WTC11 (cell line): Measurements from ENCODE around the gene PLD1.

ENCODE experiments used
- NR2C2 ChIP-seq: sonication (generic); formaldehyde crosslinking; IDR thresholded peaks from 2 replicates; pipeline ENCODE4 v1.8.0; 2022; ENCODE audit warnings: mild to moderate bottlenecking, missing genetic modification reagents
- TF ChIP-seq, protein P1 (sequence below): fragments of 200-600 bp; IDR thresholded peaks from 2 replicates; pipeline ENCODE4 v1.8.0; 2022; ENCODE audit warnings: antibody characterized with exemption
- TF ChIP-seq, protein P2 (sequence below): fragments of 250-450 bp; sonication (Bioruptor Pico); IDR thresholded peaks from 2 replicates; pipeline ENCODE4 v2.1.2; 2022; ENCODE audit warnings: mild to moderate bottlenecking, moderate library complexity
- TF ChIP-seq, protein P3 (sequence below): fragments of 250-450 bp; sonication (Bioruptor Pico); IDR thresholded peaks from 2 replicates; pipeline ENCODE4 v1.9.0; 2021; ENCODE audit warnings: mild to moderate bottlenecking

DNA sequence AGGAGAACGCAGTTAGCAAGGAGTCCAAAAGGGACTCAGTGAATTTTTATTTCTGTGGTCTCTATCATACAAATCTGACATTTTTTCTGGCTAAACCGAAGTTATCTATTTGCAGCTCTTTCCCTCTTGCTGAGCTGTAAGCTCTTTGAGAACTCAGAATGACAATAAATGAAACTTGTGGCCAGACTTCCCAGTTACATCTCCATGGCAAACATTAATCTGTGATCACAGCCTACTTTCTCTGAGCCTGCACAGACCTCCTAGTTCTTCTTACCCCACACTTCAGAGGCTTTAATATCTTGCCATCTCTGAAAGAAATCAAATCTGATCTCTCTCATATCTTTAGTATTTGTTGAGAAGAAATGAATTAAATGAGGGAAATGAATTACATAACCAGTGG, 58.0 kb downstream of the PLD1 start:
- TF ChIP-seq, protein P1, sequence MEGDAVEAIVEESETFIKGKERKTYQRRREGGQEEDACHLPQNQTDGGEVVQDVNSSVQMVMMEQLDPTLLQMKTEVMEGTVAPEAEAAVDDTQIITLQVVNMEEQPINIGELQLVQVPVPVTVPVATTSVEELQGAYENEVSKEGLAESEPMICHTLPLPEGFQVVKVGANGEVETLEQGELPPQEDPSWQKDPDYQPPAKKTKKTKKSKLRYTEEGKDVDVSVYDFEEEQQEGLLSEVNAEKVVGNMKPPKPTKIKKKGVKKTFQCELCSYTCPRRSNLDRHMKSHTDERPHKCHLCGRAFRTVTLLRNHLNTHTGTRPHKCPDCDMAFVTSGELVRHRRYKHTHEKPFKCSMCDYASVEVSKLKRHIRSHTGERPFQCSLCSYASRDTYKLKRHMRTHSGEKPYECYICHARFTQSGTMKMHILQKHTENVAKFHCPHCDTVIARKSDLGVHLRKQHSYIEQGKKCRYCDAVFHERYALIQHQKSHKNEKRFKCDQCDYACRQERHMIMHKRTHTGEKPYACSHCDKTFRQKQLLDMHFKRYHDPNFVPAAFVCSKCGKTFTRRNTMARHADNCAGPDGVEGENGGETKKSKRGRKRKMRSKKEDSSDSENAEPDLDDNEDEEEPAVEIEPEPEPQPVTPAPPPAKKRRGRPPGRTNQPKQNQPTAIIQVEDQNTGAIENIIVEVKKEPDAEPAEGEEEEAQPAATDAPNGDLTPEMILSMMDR = no peak
- TF ChIP-seq, protein P2, sequence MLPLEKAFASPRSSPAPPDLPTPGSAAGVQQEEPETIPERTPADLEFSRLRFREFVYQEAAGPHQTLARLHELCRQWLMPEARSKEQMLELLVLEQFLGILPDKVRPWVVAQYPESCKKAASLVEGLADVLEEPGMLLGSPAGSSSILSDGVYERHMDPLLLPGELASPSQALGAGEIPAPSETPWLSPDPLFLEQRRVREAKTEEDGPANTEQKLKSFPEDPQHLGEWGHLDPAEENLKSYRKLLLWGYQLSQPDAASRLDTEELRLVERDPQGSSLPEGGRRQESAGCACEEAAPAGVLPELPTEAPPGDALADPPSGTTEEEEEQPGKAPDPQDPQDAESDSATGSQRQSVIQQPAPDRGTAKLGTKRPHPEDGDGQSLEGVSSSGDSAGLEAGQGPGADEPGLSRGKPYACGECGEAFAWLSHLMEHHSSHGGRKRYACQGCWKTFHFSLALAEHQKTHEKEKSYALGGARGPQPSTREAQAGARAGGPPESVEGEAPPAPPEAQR = no peak
- no peak for TF ChIP-seq NR2C2
- TF ChIP-seq, protein P3, sequence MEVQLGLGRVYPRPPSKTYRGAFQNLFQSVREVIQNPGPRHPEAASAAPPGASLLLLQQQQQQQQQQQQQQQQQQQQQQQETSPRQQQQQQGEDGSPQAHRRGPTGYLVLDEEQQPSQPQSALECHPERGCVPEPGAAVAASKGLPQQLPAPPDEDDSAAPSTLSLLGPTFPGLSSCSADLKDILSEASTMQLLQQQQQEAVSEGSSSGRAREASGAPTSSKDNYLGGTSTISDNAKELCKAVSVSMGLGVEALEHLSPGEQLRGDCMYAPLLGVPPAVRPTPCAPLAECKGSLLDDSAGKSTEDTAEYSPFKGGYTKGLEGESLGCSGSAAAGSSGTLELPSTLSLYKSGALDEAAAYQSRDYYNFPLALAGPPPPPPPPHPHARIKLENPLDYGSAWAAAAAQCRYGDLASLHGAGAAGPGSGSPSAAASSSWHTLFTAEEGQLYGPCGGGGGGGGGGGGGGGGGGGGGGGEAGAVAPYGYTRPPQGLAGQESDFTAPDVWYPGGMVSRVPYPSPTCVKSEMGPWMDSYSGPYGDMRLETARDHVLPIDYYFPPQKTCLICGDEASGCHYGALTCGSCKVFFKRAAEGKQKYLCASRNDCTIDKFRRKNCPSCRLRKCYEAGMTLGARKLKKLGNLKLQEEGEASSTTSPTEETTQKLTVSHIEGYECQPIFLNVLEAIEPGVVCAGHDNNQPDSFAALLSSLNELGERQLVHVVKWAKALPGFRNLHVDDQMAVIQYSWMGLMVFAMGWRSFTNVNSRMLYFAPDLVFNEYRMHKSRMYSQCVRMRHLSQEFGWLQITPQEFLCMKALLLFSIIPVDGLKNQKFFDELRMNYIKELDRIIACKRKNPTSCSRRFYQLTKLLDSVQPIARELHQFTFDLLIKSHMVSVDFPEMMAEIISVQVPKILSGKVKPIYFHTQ (CRISPR knock-in tag) = no peak
